SK-N-SH treated with all-trans-retinoic acid at 6 μM for 48 hours (cell line): ENCODE results near the gene F5.
A peak's percentile ranks its signal among the peaks of the same experiment; 100 is the strongest.

Experiments used
- ATAC-seq: fragments of 200-7000 bp; cut with Tn5 transposase; 3 replicates; pipeline ENCODE4 v1.9.1; 2020; ENCODE audit warnings: mild to moderate bottlenecking, moderate library complexity
- CSDC2 ChIP-seq: fragments of 250-450 bp; sonication (Bioruptor Pico); IDR thresholded peaks from 2 replicates; pipeline ENCODE4 v1.5.0; 2020; ENCODE audit warnings: mild to moderate bottlenecking, moderate library complexity
- CSRNP3 ChIP-seq: fragments of 250-450 bp; sonication (Bioruptor Pico); IDR thresholded peaks from 2 replicates; pipeline ENCODE4 v1.5.1; 2021; ENCODE audit warnings: mild to moderate bottlenecking, moderate library complexity
- ESRRG ChIP-seq: fragments of 250-450 bp; sonication (Bioruptor Pico); IDR thresholded peaks from 2 replicates; pipeline ENCODE4 v1.6.1; 2021; ENCODE audit warnings: mild to moderate bottlenecking
- ISL1 ChIP-seq: fragments of 250-450 bp; sonication (Bioruptor Pico); IDR thresholded peaks from 2 replicates; pipeline ENCODE4 v2.1.2; 2022; ENCODE audit warnings: mild to moderate bottlenecking, moderate library complexity
- OSR1 ChIP-seq: fragments of 250-450 bp; sonication (Bioruptor Pico); IDR thresholded peaks from 2 replicates; pipeline ENCODE4 v1.8.0; 2022; ENCODE audit warnings: moderate library complexity, mild to moderate bottlenecking, inconsistent platforms
- PATZ1 ChIP-seq: fragments of 250-450 bp; sonication (Bioruptor Pico); IDR thresholded peaks from 2 replicates; pipeline ENCODE4 v1.8.0; 2020; ENCODE audit warnings: mild to moderate bottlenecking, moderate library complexity, borderline replicate concordance
- PPARA ChIP-seq: fragments of 250-450 bp; sonication (Bioruptor Pico); IDR thresholded peaks from 2 replicates; pipeline ENCODE4 v1.5.0; 2020; ENCODE audit warnings: mild to moderate bottlenecking, borderline replicate concordance
- RARB ChIP-seq: fragments of 250-450 bp; sonication (Bioruptor Pico); IDR thresholded peaks from 2 replicates; pipeline ENCODE4 v1.8.0; 2021; ENCODE audit warnings: mild to moderate bottlenecking, moderate library complexity
- SNAI2 ChIP-seq: fragments of 250-450 bp; sonication (Bioruptor Pico); IDR thresholded peaks from 2 replicates; pipeline ENCODE4 v1.5.0; 2020; ENCODE audit warnings: mild to moderate bottlenecking, moderate library complexity
- TCF4 ChIP-seq: fragments of 250-450 bp; sonication (Bioruptor Pico); IDR thresholded peaks from 2 replicates; pipeline ENCODE4 v1.8.0; 2021; ENCODE audit warnings: mild to moderate bottlenecking, moderate library complexity, borderline replicate concordance
- TOX ChIP-seq: fragments of 250-450 bp; sonication (Bioruptor Pico); IDR thresholded peaks from 2 replicates; pipeline ENCODE4 v1.8.0; 2021; ENCODE audit warnings: mild to moderate bottlenecking, moderate library complexity, borderline replicate concordance
- ZC3H10 ChIP-seq: fragments of 250-450 bp; sonication (Bioruptor Pico); IDR thresholded peaks from 2 replicates; pipeline ENCODE4 v1.5.1; 2021; ENCODE audit warnings: mild to moderate bottlenecking, moderate library complexity
- ZFP3 ChIP-seq: fragments of 250-450 bp; sonication (Bioruptor Pico); IDR thresholded peaks from 2 replicates; pipeline ENCODE4 v1.5.0; 2020; ENCODE audit warnings: mild to moderate bottlenecking, moderate library complexity
- ZFP30 ChIP-seq: fragments of 450-650 bp; formaldehyde crosslinking; IDR thresholded peaks from 2 replicates; pipeline ENCODE4 v1.5.0; 2022; ENCODE audit warnings: mild to moderate bottlenecking, moderate library complexity
- ZNF565 ChIP-seq: fragments of 450-650 bp; formaldehyde crosslinking; conservative IDR thresholded peaks from 2 replicates; pipeline ENCODE4 v1.5.0; 2020; ENCODE audit warnings: low read depth, mild to moderate bottlenecking, moderate library complexity
- ZNF70 ChIP-seq: fragments of 450-650 bp; formaldehyde crosslinking; IDR thresholded peaks from 2 replicates; pipeline ENCODE4 v1.5.0; 2020; ENCODE audit warnings: mild to moderate bottlenecking, moderate library complexity
- ZNF8 ChIP-seq: fragments of 450-650 bp; formaldehyde crosslinking; IDR thresholded peaks from 2 replicates; pipeline ENCODE4 v1.5.0; 2020; ENCODE audit warnings: mild to moderate bottlenecking, moderate library complexity
- TF ChIP-seq, protein P1 (sequence below): fragments of 250-450 bp; sonication (Bioruptor Pico); IDR thresholded peaks from 2 replicates; pipeline ENCODE4 v1.5.0; 2020; ENCODE audit warnings: mild to moderate bottlenecking, moderate library complexity
- TF ChIP-seq, protein P2 (sequence below): fragments of 250-450 bp; sonication (Bioruptor Pico); IDR thresholded peaks from 2 replicates; pipeline ENCODE4 v1.8.0; 2021; ENCODE audit warnings: low read depth, mild to moderate bottlenecking, moderate library complexity, borderline replicate concordance

F5 gene

GRCh38 chr1:169610858-169611257 lies 24.6 kb upstream of the F5 start:
- no peak for ATAC-seq
- no peak for TF ChIP-seq CSDC2 (CRISPR knock-in tag)
- TF ChIP-seq TCF4, result no peak
- no peak for TF ChIP-seq SNAI2 (CRISPR knock-in tag)
- TF ChIP-seq ZNF8 (CRISPR knock-in tag), result no peak
- no peak for TF ChIP-seq RARB (CRISPR knock-in tag)
- TF ChIP-seq ZFP3 (CRISPR knock-in tag), result no peak
- no peak for TF ChIP-seq PPARA (CRISPR knock-in tag)

DNA sequence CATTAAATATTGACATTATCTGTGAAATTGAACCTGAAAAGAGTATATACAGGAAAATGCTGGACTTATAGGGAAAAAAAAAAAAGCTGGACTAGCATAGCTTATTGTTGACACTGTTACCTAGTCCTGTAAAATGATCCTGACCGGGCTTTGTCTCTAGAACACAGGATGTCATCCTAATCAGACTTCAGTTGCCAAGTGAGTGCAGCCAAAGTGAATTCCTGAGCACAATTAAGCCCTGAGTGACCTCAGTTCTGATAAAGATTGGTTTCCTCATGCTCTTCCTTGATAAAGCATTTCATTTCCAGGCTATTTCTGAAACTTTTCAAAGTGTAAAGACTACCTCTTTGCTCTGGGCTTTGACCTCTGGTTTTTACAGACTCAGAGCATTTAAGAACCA lies 23.8 kb upstream of the F5 start:
- TF ChIP-seq ZFP30 (CRISPR knock-in tag) (no peak), SNAI2 (CRISPR knock-in tag) (no peak), PATZ1 (CRISPR knock-in tag) (no peak), ESRRG (CRISPR knock-in tag) (no peak), ZC3H10 (CRISPR knock-in tag) (no peak), RARB (CRISPR knock-in tag) (no peak), ZFP3 (CRISPR knock-in tag) (no peak), ZNF8 (CRISPR knock-in tag) (no peak), CSRNP3 (CRISPR knock-in tag) (no peak), OSR1 (CRISPR knock-in tag) (no peak), ZNF565 (no peak), TOX (CRISPR knock-in tag) (no peak)
- TF ChIP-seq, protein P1, sequence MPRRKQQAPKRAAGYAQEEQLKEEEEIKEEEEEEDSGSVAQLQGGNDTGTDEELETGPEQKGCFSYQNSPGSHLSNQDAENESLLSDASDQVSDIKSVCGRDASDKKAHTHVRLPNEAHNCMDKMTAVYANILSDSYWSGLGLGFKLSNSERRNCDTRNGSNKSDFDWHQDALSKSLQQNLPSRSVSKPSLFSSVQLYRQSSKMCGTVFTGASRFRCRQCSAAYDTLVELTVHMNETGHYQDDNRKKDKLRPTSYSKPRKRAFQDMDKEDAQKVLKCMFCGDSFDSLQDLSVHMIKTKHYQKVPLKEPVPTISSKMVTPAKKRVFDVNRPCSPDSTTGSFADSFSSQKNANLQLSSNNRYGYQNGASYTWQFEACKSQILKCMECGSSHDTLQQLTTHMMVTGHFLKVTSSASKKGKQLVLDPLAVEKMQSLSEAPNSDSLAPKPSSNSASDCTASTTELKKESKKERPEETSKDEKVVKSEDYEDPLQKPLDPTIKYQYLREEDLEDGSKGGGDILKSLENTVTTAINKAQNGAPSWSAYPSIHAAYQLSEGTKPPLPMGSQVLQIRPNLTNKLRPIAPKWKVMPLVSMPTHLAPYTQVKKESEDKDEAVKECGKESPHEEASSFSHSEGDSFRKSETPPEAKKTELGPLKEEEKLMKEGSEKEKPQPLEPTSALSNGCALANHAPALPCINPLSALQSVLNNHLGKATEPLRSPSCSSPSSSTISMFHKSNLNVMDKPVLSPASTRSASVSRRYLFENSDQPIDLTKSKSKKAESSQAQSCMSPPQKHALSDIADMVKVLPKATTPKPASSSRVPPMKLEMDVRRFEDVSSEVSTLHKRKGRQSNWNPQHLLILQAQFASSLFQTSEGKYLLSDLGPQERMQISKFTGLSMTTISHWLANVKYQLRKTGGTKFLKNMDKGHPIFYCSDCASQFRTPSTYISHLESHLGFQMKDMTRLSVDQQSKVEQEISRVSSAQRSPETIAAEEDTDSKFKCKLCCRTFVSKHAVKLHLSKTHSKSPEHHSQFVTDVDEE, result no peak
- TF ChIP-seq, protein P2, sequence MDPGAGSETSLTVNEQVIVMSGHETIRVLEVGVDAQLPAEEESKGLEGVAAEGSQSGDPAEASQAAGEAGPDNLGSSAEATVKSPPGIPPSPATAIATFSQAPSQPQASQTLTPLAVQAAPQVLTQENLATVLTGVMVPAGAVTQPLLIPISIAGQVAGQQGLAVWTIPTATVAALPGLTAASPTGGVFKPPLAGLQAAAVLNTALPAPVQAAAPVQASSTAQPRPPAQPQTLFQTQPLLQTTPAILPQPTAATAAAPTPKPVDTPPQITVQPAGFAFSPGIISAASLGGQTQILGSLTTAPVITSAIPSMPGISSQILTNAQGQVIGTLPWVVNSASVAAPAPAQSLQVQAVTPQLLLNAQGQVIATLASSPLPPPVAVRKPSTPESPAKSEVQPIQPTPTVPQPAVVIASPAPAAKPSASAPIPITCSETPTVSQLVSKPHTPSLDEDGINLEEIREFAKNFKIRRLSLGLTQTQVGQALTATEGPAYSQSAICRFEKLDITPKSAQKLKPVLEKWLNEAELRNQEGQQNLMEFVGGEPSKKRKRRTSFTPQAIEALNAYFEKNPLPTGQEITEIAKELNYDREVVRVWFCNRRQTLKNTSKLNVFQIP (CRISPR knock-in tag), result no peak
- peak; percentile 45; the same call in 2 of the 3 replicates for ATAC-seq

DNA sequence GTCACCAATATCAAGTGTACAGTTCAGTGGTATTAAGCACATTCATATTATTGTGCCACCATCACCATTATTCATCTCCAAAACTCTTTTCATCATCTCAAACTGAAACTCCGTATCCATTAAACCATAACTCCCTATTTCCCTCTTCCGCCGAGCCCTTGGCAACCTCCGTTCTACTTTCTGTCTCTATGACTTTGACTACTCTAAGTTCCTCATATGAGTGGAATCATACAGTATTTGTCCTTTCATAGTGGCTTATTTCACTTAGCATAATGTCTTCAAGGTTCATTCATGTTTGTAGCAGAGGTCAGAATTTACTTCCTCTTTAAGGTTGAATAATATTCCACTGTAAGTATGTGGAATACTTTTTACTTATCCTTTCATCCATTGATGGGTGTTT lies 21.9 kb upstream of the F5 start:
- no peak for TF ChIP-seq CSDC2 (CRISPR knock-in tag)
- TF ChIP-seq OSR1 (CRISPR knock-in tag), result no peak
- TF ChIP-seq ZNF70 (CRISPR knock-in tag), result no peak
- TF ChIP-seq ZFP30 (CRISPR knock-in tag), result no peak
- no peak for TF ChIP-seq ISL1
- no peak for TF ChIP-seq ZNF8 (CRISPR knock-in tag)
- TF ChIP-seq, protein P1, result no peak
- no peak for TF ChIP-seq RARB (CRISPR knock-in tag)
- ATAC-seq, result no peak
